H1 (cell line): ENCODE measurements around the gene MRAP2. TPM values are rescaled to one million over a fixed set of nuclear protein-coding genes. Genes with fewer than 3 reads are reported as not detected.

Experiments
- CTCF ChIA-PET: fragments of 300-600 bp; sonication (Branson Sonifier 250); formaldehyde crosslinking; loops from one replicate; lab custom pipeline; 2021; ENCODE audit not compliant: partially characterized antibody; lab: Charles Lee
- POLR2A ChIA-PET: fragments of 300-600 bp; sonication (Branson Sonifier 250); formaldehyde crosslinking; loops from one replicate; lab custom pipeline; 2021; ENCODE audit warnings: inconsistent platforms; ENCODE audit not compliant: partially characterized antibody; lab: Charles Lee
- DNase-seq, 2 experiments: peaks; one replicate each; pipeline versions ENCODE4 v3.0.0 to v3.0.0-alpha.2; 2010 to 2022; ENCODE audit warnings: low spot score in 2 of 2, low read depth in 1 of 2, mixed read lengths in 1 of 2
- FAIRE-seq: peaks from 2 replicates; lab custom pipeline; 2011; peaks lifted over from hg19 to GRCh38; lab: Jason Lieb, UNC
- H2AFZ ChIP-seq: 2 replicates; pipeline ENCODE4 v1.8.1; 2012; ENCODE audit warnings: low read length, inconsistent platforms
- H2AK5ac ChIP-seq: 2 replicates; pipeline ENCODE4 v1.6.1; 2013; ENCODE audit warnings: low read depth, low read length
- H2BK120ac ChIP-seq: replicated peaks from 2 replicates; pipeline ENCODE3; 2013; ENCODE audit warnings: low read depth, low read length, inconsistent platforms
- H2BK12ac ChIP-seq: 2 replicates; pipeline ENCODE4 v1.6.1; 2013; ENCODE audit warnings: low read depth, low read length
- H2BK15ac ChIP-seq: 2 replicates; pipeline ENCODE4 v1.6.1; 2013; ENCODE audit warnings: low read length
- H2BK20ac ChIP-seq: 2 replicates; pipeline ENCODE4 v1.6.1; 2013; ENCODE audit warnings: low read length
- H2BK5ac ChIP-seq: 2 replicates; pipeline ENCODE4 v1.6.1; 2013; ENCODE audit warnings: low read depth, low read length
- H3K14ac ChIP-seq: 2 replicates; pipeline ENCODE4 v1.6.1; 2013; ENCODE audit warnings: inconsistent platforms; ENCODE audit not compliant: insufficient read length
- H3K18ac ChIP-seq: 2 replicates; pipeline ENCODE4 v1.6.1; 2013; ENCODE audit warnings: low read length; ENCODE audit errors: extremely low read depth
- H3K23ac ChIP-seq: 2 replicates; pipeline ENCODE4 v1.6.1; 2013; ENCODE audit warnings: inconsistent platforms; ENCODE audit not compliant: insufficient read length
- H3K23me2 ChIP-seq: 2 replicates; pipeline ENCODE4 v1.6.1; 2013; ENCODE audit warnings: low read depth, low read length
- H3K27ac ChIP-seq: 2 replicates; pipeline ENCODE4 v1.6.1; 2011; ENCODE audit warnings: low read depth, low read length, inconsistent platforms
- H3K27me3 ChIP-seq, 4 experiments: replicated peaks in 1 of 4; 1 replicate in 1 of 4; 2 replicates in 3 of 4; pipeline versions ENCODE4 v1.6.1 to v1.8.1; 2011 to 2013; ENCODE audit warnings: low read length in 3 of 4, mild to moderate bottlenecking in 3 of 4, inconsistent platforms in 2 of 4, mixed read lengths in 2 of 4, moderate library complexity in 1 of 4; ENCODE audit not compliant: control insufficient read depth in 3 of 4, insufficient read depth in 3 of 4; ENCODE audit errors: extremely low read depth in 1 of 4
- H3K36me3 ChIP-seq, 4 experiments: 2 replicates each; pipeline versions ENCODE4 v1.6.1 to v1.8.1; 2011 to 2013; ENCODE audit warnings: mild to moderate bottlenecking in 4 of 4, low read length in 3 of 4, moderate library complexity in 2 of 4, control low read depth in 1 of 4, inconsistent platforms in 1 of 4; ENCODE audit not compliant: insufficient read depth in 4 of 4, control insufficient read depth in 2 of 4
- H3K4ac ChIP-seq: replicated peaks from 2 replicates; pipeline ENCODE3; 2013; ENCODE audit warnings: low read length, low read depth, mixed read lengths, inconsistent platforms; ENCODE audit not compliant: insufficient read length
- H3K4me1 ChIP-seq, 4 experiments: replicated peaks in 1 of 4; 1 replicate in 1 of 4; 2 replicates in 3 of 4; pipeline versions ENCODE4 v1.6.1 to v1.8.1; 2011 to 2013; ENCODE audit warnings: low read length in 3 of 4, inconsistent platforms in 2 of 4, mixed read lengths in 1 of 4; ENCODE audit not compliant: insufficient read depth in 4 of 4, control insufficient read depth in 3 of 4
- H3K4me2 ChIP-seq, 2 experiments: 2 replicates each; pipeline versions ENCODE4 v1.6.1 to v1.8.1; 2011 to 2013; ENCODE audit warnings: low read depth in 2 of 2, low read length in 2 of 2, control low read depth in 1 of 2, inconsistent platforms in 1 of 2, mild to moderate bottlenecking in 1 of 2; ENCODE audit not compliant: insufficient read depth in 1 of 2
- H3K4me3 ChIP-seq, 4 experiments: fragments of 200-600, 300-600 bp in 1 of 4; sonication (generic), shearing (Covaris generic), sonication (Bioruptor Twin) in 1 of 4; 2 replicates each; pipeline versions ENCODE4 v1.5.1 to v1.8.1; 2011 to 2016; ENCODE audit warnings: low read length in 4 of 4, low read depth in 3 of 4, control low read depth in 2 of 4, inconsistent platforms in 2 of 4, mild to moderate bottlenecking in 2 of 4, mixed read lengths in 1 of 4, moderate library complexity in 1 of 4; ENCODE audit not compliant: insufficient read depth in 2 of 4; ENCODE audit errors: extremely low read depth in 1 of 4
- H3K56ac ChIP-seq: replicated peaks from 2 replicates; pipeline ENCODE3; 2013; ENCODE audit warnings: low read depth, mild to moderate bottlenecking, mixed read lengths, low read length, inconsistent platforms; ENCODE audit not compliant: insufficient read length
- H3K79me1 ChIP-seq: 2 replicates; pipeline ENCODE4 v1.6.1; 2013; ENCODE audit warnings: low read depth, low read length, control low read depth
- H3K79me2 ChIP-seq, 2 experiments: 2 replicates each; pipeline versions ENCODE4 v1.6.1 to v1.8.1; 2012 to 2013; ENCODE audit warnings: low read length in 2 of 2, mild to moderate bottlenecking in 2 of 2, inconsistent platforms in 1 of 2; ENCODE audit not compliant: insufficient read depth in 2 of 2, control insufficient read depth in 1 of 2
- H3K9ac ChIP-seq, 4 experiments: replicated peaks in 1 of 4; 1 replicate in 1 of 4; 2 replicates in 3 of 4; pipeline versions ENCODE4 v1.6.1 to v1.8.1; 2011 to 2013; ENCODE audit warnings: low read depth in 3 of 4, low read length in 3 of 4, control low read depth in 2 of 4, mild to moderate bottlenecking in 2 of 4, moderate library complexity in 2 of 4, inconsistent platforms in 1 of 4; ENCODE audit errors: extremely low read depth in 1 of 4
- H3K9me3 ChIP-seq, 2 experiments: 2 replicates each; pipeline versions ENCODE4 v1.6.1 to v1.8.1; 2012 to 2013; ENCODE audit warnings: mild to moderate bottlenecking in 2 of 2, moderate library complexity in 2 of 2, control low read depth in 1 of 2, inconsistent platforms in 1 of 2, low read depth in 1 of 2, low read length in 1 of 2, mixed read lengths in 1 of 2; ENCODE audit not compliant: insufficient read depth in 2 of 2
- H4K20me1 ChIP-seq, 2 experiments: replicated peaks in 1 of 2; 2 replicates each; pipeline versions ENCODE3 to v1.8.1; 2011 to 2013; ENCODE audit warnings: inconsistent platforms in 2 of 2, low read length in 2 of 2, mild to moderate bottlenecking in 1 of 2; ENCODE audit not compliant: insufficient read depth in 2 of 2, control insufficient read depth in 1 of 2
- H4K5ac ChIP-seq: 2 replicates; pipeline ENCODE4 v1.6.1; 2013; ENCODE audit warnings: low read length, low read depth, mixed read lengths, inconsistent platforms; ENCODE audit not compliant: insufficient read length
- H4K8ac ChIP-seq: 2 replicates; pipeline ENCODE4 v1.8.0; 2013; ENCODE audit warnings: mild to moderate bottlenecking, moderate library complexity, low read length, inconsistent platforms; ENCODE audit not compliant: insufficient read depth; ENCODE audit errors: extremely low read depth
- H4K91ac ChIP-seq: replicated peaks from 2 replicates; pipeline ENCODE3; 2013; ENCODE audit warnings: low read length, mixed read lengths, inconsistent platforms; ENCODE audit not compliant: insufficient read length
- ASH2L ChIP-seq: fragments of 200-600, 300-600 bp; sonication (generic); IDR thresholded peaks from one replicate; pipeline ENCODE4 v1.7.1; 2017; ENCODE audit warnings: low read length
- CREB1 ChIP-seq: IDR thresholded peaks from 2 replicates; pipeline ENCODE4 v1.6.1; 2012; ENCODE audit warnings: inconsistent platforms
- EGR1 ChIP-seq: IDR thresholded peaks from 2 replicates; pipeline ENCODE4 v1.6.1; 2011; ENCODE audit warnings: low read depth, low read length, borderline replicate concordance
- FOSL1 ChIP-seq: IDR thresholded peaks from 2 replicates; pipeline ENCODE4 v1.6.1; 2011; ENCODE audit warnings: mild to moderate bottlenecking, low read depth, low read length, moderate library complexity; ENCODE audit not compliant: insufficient read depth
- KDM4A ChIP-seq: IDR thresholded peaks from one replicate; pipeline ENCODE4 v1.7.1; 2012; ENCODE audit warnings: low read depth, mild to moderate bottlenecking, moderate library complexity, low read length, inconsistent platforms; ENCODE audit not compliant: severe bottlenecking
- NANOG ChIP-seq: IDR thresholded peaks from 2 replicates; pipeline ENCODE4 v1.6.1; 2011; ENCODE audit warnings: low read length, low read depth, mild to moderate bottlenecking, inconsistent platforms; ENCODE audit not compliant: insufficient read depth, poor library complexity, severe bottlenecking
- POU5F1 ChIP-seq: IDR thresholded peaks from 2 replicates; pipeline ENCODE4 v1.6.1; 2011; ENCODE audit warnings: low read depth, mild to moderate bottlenecking, low read length, moderate library complexity
- RBBP5 ChIP-seq: IDR thresholded peaks from 2 replicates; pipeline ENCODE4 v1.7.1; 2012; ENCODE audit warnings: low read depth, mild to moderate bottlenecking, inconsistent platforms, low read length, moderate library complexity, borderline replicate concordance
- RFX5 ChIP-seq: IDR thresholded peaks from 2 replicates; pipeline ENCODE4 v1.6.1; 2011; ENCODE audit warnings: low read depth, low read length, improper control_type of control experiment, borderline replicate concordance
- SP2 ChIP-seq: IDR thresholded peaks from 2 replicates; pipeline ENCODE4 v1.6.1; 2012; ENCODE audit warnings: mild to moderate bottlenecking, low read length, inconsistent platforms
- SP4 ChIP-seq: IDR thresholded peaks from 2 replicates; pipeline ENCODE4 v1.6.1; 2012; ENCODE audit warnings: low read length, inconsistent platforms
- SUZ12 ChIP-seq: fragments of 200-600 bp; sonication (generic); IDR thresholded peaks from 2 replicates; pipeline ENCODE4 v1.6.1; 2012; ENCODE audit warnings: mild to moderate bottlenecking, inconsistent platforms, low read length, moderate library complexity, mixed read lengths
- TAF7 ChIP-seq: optimal IDR thresholded peaks from 2 replicates; pipeline ENCODE3; 2011; ENCODE audit warnings: low read depth, mild to moderate bottlenecking, inconsistent platforms, low read length, moderate library complexity, borderline replicate concordance
- TBP ChIP-seq: IDR thresholded peaks from 2 replicates; pipeline ENCODE4 v1.6.1; 2011; ENCODE audit warnings: low read depth, low read length, improper control_type of control experiment
- TEAD4 ChIP-seq: IDR thresholded peaks from 2 replicates; pipeline ENCODE4 v1.6.1; 2012; ENCODE audit warnings: low read depth, low read length, inconsistent platforms, mixed read lengths
- ZNF274 ChIP-seq: IDR thresholded peaks from 2 replicates; pipeline ENCODE4 v1.7.0; 2012; ENCODE audit warnings: low read length, borderline replicate concordance; ENCODE audit errors: extremely low read depth
- WGBS, 2 experiments: shearing (Covaris generic) in 1 of 2; methylation state at CpG; one replicate each; pipeline versions ENCODE4 v1.1.6 to v1.1.7; 2013 to 2015; ENCODE audit warnings: low lambda C conversion rate in 2 of 2, mixed read lengths in 2 of 2, inconsistent platforms in 1 of 2, low coverage in 1 of 2, missing lambda C conversion rate in 1 of 2; ENCODE audit not compliant: insufficient replicate concordance in 2 of 2, insufficient coverage in 1 of 2, insufficient read length in 1 of 2; ENCODE audit errors: extremely low coverage in 1 of 2, missing lambda C conversion rate in 1 of 2; 5-methylcytosine and 5-hydroxymethylcytosine counted together
- polyA plus RNA-seq, 7 experiments: library from polyadenylated mRNA; depleted of rRNA in 3 of 7; stranded (reverse) in 5 of 7; unstranded in 2 of 7; fragments of >200 nt in 5 of 7; fragments of 200-250 nt in 2 of 7; gene quantifications; 1 replicate in 5 of 7; 2 replicates in 1 of 7; 4 replicates in 1 of 7; pipeline versions ENCODE4 v1.2.1 to v1.2.3, GENCODE V29; 2011 to 2013; ENCODE audit warnings: missing spikeins in 2 of 7, mixed read lengths in 2 of 7
- total RNA-seq: library from RNA; stranded (reverse); fragmentation: NEBNext Ultra II Directional; extraction: Animal tissue kit (Norgen Biotek cat#: 25700); gene quantifications from 2 replicates; pipeline ENCODE4 v1.2.1, GENCODE V29; 2021

Gene MRAP2
- total and polyA plus RNA-seq, 2 of the 8 experiments (the other 6 are each of a cell fraction or from before 2014, with no cell fraction given) = 5.0 to 11.0 TPM

DNA sequence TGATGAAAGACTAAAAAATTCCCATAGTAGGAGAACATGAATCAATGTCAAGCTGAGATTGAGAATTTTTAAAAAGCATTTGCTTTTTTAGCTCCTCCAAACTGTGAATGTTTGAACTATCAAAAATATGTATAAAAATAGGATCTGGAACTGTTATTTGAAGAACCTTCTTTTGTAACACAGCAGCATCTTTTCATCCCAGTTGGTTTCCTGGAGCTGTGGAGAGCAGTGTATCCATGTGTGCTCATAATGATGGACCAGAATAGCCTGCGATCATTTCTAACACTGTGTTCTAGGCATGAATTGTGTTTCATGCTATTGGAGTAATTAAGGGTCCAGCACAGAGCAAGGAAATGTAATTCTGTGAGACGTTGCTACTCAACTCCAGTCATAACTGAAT lies 22.1 kb downstream of the MRAP2 start:
- CTCF ChIA-PET = no interaction called here
- WGBS, 2 experiments = 82% methylated on average over 2 of the region's 2 CpGs; no CpG with 5 or more reads in 1 of the 2 experiments
- H3K18ac ChIP-seq = no peak overlapping the region
- H3K79me1 ChIP-seq = no peaks in the 10 kb centered on the region
- H3K4me1 ChIP-seq = peaks cover 5 to 14% (median 8%) of the 10 kb centered on the region in 4 experiments
- H4K91ac ChIP-seq = no peak overlapping the region
- no peak overlapping the region for H2BK15ac ChIP-seq
- DNase-seq (no peak), FAIRE-seq (no peak)
- POLR2A ChIA-PET = no interaction called here
- H3K23ac ChIP-seq = no peak overlapping the region
- no peak overlapping the region for H2AK5ac ChIP-seq
- no peaks in the 10 kb centered on the region for H4K20me1 ChIP-seq
- H3K4me2 ChIP-seq = no peak overlapping the region
- H3K9ac ChIP-seq = no peak overlapping the region
- no peak overlapping the region for H3K4me3 ChIP-seq
- H3K4ac ChIP-seq = no peak overlapping the region
- no peak overlapping the region for H2BK120ac ChIP-seq
- no peak overlapping the region for H3K56ac ChIP-seq
- H2BK12ac ChIP-seq = no peak overlapping the region
- no peaks in the 10 kb centered on the region for H3K36me3 ChIP-seq
- H3K79me2 ChIP-seq = no peaks in the 10 kb centered on the region
- H4K8ac ChIP-seq = no peak overlapping the region
- H3K9me3 ChIP-seq = no peaks in the 10 kb centered on the region
- H3K23me2 ChIP-seq = no peaks in the 10 kb centered on the region
- no peak overlapping the region for H2BK5ac ChIP-seq
- no peaks in the 10 kb centered on the region; a peak in 1 of 7 replicates for H3K27me3 ChIP-seq
- no peak overlapping the region for H3K14ac ChIP-seq
- H4K5ac ChIP-seq = no peak overlapping the region
- H2AFZ ChIP-seq = no peak overlapping the region
- H2BK20ac ChIP-seq = no peak overlapping the region
- H3K27ac ChIP-seq = no peak overlapping the region
- TF ChIP-seq EGR1 = no peak
- TF ChIP-seq TBP = no peak
- TF ChIP-seq RBBP5 = no peak
- no peak for TF ChIP-seq SUZ12
- no peak for TF ChIP-seq SP2
- TF ChIP-seq TAF7 = no peak
- TF ChIP-seq KDM4A = no peak
- TF ChIP-seq POU5F1 = no peak
- TF ChIP-seq ZNF274 = no peak
- no peak for TF ChIP-seq FOSL1
- TF ChIP-seq NANOG = no peak
- no peak for TF ChIP-seq CREB1
- TF ChIP-seq TEAD4 = no peak
- no peak for TF ChIP-seq ASH2L
- TF ChIP-seq RFX5 = no peak
- TF ChIP-seq SP4 = no peak
